CD4-positive, alpha-beta T cell treated with Interleukin-4 for 1 hour (primary cell): ENCODE results near the gene CA12.
"Not testable (repeated sequence)": the region's sequence is repeated elsewhere in the genome, so short reads cannot be mapped to it uniquely, and the experiment has no call there.

Source experiments
- DNase-seq, 2 donors: peaks; one replicate each; pipeline ENCODE4 v3.0.0-alpha.2; 2020 to 2022

CA12 gene

DNA sequence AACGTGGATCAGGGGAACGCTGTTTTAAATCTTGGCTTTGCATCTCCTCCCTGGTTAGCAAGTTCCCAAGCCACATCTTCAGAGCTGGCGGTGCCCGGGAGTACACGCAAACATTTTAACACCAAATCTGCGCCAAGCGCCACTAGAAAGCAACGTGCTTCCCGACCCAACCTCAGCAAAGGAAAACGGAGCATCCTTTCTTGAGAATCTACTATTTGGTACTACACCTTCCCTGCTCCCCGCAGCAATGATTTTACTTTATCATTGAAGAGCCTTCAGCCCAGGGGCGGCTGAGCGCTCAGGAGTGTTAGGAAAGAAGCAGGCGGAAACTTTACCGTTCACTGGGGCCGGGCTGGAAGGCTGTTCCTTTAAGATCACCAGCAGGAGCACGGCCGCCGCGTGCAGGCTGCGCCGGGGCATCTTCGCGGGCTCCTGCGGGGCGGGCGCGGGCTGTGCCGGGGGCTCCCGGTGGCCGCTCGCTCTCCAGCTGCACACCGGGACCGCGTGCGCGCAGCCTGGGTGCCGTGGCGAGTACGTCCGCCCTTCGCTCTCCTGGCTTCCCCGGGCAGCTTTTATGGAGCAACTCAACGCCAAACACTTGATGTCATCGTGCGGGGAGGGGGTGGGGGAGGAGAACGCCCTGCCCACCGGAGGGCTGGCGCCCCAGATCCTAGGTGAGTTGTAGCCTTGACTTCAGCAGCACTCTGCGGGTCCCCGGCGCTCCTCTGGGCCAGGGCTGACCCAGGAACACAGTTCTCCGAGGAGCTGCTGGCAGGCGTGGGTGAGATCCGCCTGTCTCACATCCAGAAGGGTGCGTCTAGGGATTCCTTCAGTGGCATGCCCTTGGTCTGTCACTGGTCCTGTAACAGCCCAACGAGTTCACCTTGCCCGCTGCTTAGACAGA is at the start of gene CA12:
TSS of gene CA12 (minus strand) at position 546 of the 904 bp plus-strand sequence. CDS start at position 420, 126 bp downstream.
- DNase-seq, result no peak

DNA sequence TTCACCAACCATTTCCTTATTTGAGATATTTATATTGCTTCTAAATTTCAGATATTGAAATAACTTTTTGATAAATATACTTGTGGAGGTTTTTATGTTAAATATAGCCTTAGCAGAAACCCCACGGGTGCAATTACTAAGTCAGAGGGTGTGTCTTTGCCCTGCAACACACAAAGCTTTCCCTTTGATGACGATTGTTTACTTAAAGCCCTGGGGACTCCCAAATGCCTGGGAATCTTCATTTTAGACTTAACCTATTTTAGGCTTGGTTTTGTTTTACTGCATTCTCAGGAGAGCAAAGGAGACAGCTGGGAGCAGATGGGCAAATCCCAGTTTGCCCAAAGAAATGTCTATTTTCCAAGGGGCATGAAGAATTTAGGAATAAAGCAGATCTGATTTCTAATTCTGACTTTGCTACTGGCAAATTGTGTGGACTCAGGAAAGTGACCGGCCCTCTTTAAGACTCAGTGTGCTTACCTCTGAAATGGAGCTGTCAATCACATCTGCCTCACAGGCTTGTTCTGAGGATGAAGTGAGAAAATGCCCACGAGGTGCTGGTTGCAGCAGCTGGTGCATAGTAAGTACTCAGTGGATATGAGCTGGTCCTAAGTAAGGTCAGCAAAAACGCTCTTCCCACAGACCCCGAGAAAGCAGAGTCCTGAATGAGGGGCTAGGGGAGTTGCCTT is 49.3 kb upstream of the CA12 start:
- no peak for DNase-seq

DNA sequence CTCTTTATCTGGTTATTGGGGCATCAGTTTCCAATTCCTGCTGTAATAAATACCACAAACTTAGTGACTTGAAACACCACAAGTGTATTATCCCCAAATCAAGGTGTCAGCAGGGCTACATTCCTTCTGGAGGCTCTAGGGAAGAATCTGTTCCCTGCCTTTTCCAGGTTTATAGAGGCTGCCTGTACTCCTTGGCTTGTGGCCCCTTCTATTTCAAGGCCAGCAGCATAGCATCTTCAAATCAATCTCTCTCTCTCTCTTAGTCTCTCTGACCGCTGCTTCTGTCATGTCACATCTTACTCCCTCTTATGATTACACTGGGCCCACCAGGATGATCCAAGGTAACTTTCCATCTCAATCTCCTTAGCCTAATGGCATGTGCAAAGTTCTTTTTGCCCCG is 44.9 kb upstream of the CA12 start:
- DNase-seq, result no peak

DNA sequence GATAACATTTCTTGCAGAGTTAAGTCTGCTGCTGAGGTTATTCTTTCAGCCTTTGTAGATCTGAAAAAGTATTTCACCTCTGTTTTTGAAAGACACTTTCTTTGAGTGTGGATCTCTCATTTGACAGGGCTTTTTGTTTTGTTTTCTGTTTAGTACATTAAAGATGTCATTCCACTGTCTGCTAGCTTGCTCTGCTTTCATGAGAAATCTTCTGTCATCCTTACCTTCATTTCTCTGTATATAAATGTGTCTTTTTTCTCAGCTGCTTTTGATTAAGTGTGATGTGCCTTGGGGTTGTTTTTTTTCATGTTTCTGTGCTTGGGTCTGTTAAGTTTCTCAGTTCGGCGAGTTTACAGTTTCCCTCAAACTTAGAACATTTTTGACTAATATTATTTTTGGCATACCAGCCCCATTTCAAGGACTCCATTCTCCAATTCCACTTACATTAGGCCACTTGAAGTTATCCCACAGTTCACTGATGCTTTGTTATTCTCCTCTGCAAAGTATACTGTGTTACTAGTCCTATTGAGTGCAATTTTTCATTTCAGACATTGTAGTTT is 43.9 kb upstream of the CA12 start:
- no peak for DNase-seq

DNA sequence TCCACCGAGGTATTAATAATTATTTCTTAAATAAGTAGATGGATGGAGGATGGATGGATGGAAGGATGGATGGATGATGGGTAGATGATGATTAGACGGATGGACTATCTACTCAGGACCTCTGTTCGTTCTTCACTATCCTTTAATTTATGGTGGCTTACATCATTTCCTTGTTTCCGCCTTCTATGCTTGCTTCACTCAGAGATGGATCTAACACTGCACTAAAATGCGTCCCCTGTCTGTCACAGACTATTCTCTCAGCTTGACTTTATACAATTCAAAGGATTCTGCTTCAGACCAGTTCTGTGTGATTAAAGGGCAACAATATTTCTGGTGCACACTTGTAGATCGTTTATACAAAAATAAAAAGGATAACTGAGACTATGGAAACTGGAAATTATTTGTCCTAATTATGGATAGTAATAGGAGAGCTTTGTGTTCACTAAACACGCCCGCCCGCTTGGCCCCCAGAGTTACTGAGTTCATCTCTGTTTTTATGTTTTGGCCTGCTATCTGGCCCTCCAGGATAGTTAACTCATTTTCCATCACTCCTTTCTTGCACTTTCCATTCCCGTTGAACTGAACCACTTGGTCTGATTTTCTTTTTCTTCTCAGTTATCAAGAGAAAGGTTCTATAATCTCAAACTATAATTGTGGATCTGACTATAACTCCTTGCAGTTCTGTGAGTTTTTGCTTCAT is 41.4 kb upstream of the CA12 start:
- no peak for DNase-seq

DNA sequence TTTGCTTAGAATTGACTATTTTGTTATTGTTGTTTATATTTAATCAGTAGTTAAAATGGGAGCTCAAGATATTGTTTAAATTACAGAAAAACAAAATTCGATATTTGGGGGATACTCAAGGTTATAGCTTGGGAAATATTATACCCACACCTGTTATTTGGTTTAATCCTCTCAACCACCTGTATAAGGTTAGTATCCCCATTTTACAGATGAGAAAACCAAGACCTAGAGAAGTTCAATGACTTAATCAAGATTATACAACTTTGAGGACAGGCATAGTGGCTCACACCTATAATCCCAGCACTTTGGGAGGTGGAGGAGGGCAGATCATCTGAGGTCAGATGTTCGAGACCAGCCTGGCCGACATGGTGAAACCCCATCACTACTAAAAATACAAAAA is 39.8 kb upstream of the CA12 start:
- DNase-seq, result no peak

DNA sequence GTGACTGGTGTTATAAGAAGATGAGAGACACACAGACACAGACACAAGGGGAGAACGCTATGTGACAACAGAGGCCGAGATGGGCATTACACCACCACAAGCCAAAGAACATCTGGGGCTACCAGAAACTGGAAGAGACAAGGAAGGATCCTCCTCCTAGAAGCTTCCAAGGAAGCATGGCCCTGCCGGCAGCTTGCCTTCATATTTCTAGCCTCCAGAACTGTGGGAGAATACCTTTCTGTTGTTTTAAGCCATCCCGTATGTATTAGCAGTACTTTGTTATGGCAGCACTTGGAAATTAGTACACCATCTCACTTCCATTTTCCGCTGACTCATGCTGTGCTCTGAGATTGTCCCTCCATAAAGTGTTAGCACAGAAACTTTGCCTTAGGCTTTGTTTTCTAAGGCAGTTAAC is 38.7 kb upstream of the CA12 start:
- no peak for DNase-seq

DNA sequence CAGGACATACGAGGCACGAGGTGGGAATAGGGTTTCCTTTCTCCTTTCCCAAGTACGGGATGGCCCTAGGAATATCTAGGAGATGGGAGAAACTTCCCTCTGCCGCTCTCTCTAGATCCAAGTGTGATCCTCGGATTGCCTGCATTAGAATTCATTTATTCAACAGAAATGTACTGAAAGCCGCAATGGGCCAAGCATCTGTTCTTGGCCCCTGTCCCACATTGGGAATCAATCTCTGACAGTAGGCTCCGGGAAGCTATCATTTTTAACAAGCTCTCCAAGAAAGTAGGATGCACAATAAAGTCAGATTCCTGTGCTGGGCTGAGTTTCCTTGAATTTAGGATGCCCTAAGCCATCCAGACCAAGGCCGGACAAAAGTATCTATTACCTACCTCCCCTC is 37.2 kb upstream of the CA12 start:
- no peak for DNase-seq

DNA sequence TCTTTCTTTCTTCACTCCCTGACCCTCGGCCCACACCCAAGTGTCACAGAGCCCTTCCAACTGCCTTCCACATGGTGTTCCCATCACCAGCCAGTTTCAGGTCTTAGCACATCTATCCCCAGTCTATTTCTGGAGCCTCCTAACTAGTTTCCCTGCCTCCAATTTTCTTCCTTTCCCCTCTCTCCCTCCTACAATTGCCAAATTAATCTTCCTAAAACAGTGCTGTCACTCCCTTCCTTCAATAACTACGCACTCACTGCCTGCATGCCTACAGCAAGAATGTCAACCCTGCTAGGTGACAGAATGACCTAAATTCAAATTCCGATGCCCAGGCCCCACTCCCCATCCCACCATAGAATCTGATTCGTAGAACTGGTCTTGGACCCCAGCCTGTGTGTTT is 36.1 kb upstream of the CA12 start:
- DNase-seq, result no peak

DNA sequence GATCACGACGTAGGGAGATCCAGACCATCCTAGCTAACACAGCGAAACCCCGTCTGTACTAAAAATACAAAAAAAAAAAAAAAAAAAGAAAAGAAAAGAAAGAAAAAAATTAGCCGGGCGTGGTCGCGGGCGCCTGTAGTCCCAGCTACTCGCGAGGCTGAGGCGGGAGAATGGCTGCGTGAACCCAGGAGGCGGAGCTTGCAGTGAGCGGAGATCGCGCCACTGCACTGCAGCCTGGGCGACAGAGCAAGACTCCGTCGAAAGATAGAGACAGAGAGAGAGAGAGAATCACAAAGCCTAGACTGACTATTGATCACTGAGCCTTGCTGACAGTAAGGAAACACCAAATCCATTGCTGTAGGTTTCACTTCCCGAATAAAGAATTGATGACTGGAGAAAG is 35.6 kb upstream of the CA12 start:
- not testable (repeated sequence) for DNase-seq

DNA sequence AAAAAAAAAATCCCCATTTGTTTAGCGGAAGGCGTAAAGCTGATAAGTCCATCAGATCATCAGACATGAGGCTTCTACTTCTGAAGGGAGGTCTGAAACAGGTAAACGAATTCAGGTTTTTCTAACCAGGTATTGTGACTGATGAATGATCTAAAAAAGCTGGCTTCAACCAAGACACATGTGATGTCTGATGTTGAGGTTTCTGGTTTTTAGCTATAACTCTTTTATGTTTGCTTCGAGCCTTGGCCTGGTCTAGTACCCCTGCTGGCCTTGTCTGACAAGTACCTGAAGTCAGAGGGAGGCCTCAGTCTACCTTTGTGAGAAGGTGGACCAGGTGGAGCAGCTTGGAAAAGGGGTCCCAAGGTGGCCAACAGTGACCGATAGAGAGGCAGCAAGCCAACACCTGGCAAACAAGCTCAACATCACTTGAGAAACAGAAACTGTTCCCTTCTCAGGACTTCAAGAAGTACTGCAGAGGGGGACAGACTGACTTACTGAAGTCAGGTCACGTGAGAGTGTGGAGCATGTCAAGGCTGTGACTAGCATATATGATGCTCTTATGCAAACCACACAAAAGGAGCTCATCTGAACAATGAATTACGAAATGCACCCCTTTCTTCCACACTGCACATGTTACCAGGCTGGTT is 33.0 kb upstream of the CA12 start:
- DNase-seq, result peak in 1 of 2 donors; percentile 16

DNA sequence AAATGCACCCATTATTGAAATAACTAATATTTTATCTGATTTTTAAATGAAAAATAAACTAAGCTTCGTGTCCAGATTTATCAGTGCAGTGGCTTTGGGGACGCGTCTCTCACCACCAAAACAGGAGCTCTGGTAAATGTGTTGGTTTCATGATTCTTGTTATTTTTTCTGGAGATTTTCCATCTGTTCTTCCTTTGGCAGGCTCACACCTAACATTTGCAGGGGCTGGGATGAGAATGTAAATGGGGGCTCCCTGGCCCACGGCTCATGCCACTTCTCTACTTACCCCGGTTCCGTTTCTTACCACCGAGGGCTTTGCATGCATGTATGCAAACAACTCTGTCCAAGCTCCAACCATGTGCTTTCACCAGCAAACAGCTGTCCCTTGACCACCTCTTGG is 30.9 kb upstream of the CA12 start:
- DNase-seq, result no peak

DNA sequence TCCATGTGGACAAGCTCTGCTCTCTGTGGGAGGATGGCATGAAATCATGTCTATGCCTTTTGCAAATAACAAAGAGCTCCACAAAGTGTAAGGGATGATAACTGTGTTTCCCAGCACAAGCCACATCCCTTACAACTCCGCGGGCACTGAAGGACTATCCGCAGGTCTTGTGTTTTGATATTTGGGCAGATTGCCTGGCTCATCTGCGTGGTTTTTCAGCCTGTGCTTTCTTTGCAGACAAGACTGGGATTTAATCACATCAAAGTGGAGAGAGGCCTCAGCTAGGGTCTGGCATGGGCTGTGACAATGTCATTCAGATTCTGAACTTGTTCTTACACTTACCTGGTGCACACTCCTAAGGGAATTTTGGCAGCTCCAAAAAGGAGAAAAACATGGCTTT is 30.2 kb upstream of the CA12 start:
- DNase-seq, result no peak

DNA sequence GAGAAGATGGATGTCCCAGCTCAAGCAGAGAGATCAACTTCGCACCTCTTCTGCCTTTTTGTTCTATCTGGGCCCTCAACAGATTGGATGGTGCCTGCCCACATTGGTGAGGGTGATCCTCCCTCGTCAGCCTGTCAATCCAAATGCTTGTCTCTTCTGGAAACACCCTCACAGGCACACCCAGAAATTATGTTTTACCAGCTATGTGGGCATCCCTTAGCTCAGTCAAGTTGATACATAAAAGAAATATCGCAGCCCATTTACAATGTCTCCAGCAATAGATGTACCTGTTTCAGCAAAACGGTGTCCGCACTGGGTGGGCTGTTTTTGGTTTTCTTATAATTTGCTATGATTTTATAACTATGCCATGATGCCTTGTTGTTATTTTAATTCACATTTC is 27.5 kb upstream of the CA12 start:
- DNase-seq, result no peak

DNA sequence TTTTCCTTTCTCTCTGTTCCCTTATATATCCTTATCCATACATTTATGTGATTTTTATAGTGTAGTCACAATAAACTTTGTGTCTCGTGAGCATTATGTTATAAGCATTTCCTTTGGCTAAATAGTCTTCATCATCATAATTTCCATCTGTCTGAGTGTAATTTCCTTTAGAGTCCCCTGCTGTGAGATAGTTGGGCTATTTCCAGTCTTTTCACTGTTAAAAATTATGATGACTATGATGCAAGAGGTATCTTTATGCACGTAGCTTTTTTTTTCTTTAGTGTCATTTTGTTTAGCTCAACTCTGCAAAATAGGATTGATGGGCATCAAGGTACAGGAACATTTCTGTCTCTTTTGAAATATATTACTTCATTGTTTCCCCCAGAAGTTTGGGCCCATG is 26.9 kb upstream of the CA12 start:
- no peak for DNase-seq

DNA sequence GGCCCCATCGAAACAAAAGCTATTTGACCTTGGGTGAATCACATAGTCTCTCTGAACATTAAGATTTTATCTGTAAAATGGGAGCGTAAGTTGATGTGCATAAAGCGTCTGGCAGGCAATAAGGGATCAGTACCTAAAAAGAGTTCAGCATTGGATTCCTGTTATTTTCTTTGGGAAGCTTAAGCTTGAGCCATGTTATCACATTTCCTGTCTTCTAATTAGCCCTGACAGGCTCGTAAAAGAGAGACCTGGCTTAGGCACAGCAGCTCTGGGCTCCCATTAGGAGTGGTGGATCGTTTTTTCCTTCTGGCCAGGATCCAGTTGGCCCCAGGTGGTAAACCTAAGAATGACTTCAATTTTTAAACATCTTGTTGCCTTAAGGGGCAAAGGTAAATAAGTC is 26.0 kb upstream of the CA12 start:
- DNase-seq, result no peak

DNA sequence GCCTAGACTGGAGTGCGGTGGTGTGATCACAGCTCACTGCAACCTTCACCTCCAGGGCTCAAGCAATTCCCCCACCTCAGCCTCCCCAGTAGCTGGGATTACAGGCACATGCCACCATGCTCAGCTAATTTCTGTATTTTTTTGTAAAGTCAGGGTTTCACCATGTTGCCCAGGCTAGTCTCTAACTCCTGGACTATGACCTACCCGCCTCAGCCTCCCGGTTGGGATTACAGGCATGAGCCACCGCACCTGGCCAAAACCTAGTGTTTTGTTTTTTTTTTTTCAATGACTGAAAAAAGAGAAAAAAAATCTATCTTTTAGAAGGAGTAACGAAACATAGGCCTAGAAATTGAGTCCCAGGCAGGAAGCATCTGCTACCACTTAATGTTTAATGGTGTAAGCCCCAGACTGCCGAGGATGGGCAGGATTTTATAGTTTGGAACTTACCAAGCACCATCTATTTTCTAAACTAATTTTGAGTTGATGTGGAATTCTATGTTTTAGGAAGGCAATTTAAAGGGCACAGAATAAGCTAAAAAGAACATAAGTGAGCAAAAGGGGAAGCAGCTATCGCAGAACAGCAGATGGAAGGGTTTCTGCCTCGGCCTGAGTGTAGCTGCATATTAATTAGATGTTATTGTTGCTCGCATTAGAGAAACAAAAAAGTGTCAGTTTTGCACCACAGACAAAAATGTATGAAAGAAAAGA is 24.2 kb upstream of the CA12 start:
- no peak for DNase-seq

DNA sequence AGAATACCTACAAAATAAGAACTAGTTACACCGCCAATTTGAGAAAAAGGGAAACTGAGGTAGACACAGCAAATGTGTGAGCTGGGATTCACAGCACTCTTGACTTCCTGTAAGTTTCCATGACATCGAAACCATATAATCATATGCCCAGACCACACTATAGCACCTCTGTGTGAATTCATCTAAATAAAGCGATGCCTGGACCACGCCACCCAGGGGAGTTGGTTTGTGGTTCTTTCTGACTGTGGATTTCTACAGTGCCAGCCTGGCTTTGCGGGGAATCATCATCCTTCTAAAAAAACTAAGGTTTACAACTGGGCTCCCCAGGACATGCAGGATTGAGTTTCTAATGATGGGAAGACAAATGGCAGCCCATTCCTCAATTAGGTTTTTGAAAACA is 23.5 kb upstream of the CA12 start:
- DNase-seq, result no peak

DNA sequence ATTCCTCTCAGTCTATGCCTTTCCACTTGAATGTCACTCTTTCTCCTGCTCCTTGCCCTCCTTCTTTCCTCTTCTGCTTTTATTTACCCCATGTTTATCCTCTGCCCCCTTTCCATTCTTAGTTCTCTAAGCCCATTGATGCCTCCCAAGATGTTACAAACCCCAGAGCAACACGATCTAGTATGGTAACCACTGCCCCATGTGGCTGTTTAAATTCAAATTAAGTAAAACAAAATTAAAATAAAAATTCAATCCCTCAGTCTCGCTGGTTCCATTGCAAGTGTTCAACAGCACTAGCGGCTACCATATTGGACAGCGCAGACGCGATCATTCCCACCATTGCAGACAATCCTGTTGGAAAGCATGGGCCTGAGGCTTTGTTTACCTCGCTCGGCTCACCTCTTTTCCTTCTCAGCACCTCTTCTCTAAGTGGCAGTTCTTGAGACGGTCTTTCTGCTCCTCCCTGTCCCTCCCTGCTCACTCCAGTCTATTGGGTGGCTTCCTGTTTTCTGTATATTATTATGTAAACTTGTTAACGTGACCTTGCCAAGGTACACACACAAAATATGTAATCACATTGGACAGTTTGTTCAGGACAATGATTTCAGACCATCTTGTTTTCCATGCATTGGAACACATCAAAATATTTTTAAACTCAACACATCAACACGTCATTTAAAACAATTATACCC is 21.8 kb upstream of the CA12 start:
- no peak for DNase-seq

DNA sequence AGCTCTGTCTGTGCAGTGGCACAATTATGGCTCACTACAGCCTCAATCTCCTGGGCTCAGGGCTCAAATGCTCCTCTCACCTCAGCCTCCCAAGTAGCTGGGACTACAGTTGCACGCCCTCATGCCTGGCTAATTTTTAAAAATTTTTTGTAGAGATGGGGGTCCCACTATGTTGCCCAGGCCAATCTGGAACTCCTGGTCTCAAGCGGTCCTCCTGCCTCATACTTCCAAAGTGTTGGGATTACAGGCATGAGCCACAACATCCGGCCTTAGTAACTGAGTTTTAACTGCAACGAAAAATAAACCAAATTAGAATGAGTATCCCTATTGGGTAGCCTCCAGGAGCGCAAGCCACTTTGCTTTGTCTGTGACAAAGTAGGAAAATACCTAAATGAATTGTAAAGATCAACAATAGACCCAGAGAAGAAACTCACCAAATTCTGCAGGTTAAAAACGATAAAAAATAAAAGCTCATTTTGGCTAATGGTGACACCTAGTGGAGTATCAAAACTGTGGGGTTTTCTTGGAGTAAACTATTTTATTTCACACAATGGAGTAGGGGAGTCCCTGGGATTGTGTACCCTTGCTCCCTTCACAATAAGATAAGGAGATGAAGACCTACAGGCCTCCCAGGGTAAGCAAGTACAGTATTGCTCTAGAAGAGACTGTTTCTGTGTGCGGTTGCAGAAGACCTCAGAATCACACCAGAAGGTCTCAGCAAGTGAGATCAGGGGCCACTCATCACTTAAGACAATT is 21.0 kb upstream of the CA12 start:
- peak in 1 of 2 donors; percentile 60 for DNase-seq
